ENCODE results near the gene POMT1.

Gene POMT1

GRCh38 chr9:131492070-131492469, 10.6 kb upstream of the POMT1 start:
- H3K4me3 ChIP-seq (ENCODE audit: low read depth, low read length): no peak overlapping the region
- in situ Hi-C loops (cut with HindIII; ENCODE audit: low sequenced_read_pairs): no loop called here
- TF ChIP-seq, protein P1, sequence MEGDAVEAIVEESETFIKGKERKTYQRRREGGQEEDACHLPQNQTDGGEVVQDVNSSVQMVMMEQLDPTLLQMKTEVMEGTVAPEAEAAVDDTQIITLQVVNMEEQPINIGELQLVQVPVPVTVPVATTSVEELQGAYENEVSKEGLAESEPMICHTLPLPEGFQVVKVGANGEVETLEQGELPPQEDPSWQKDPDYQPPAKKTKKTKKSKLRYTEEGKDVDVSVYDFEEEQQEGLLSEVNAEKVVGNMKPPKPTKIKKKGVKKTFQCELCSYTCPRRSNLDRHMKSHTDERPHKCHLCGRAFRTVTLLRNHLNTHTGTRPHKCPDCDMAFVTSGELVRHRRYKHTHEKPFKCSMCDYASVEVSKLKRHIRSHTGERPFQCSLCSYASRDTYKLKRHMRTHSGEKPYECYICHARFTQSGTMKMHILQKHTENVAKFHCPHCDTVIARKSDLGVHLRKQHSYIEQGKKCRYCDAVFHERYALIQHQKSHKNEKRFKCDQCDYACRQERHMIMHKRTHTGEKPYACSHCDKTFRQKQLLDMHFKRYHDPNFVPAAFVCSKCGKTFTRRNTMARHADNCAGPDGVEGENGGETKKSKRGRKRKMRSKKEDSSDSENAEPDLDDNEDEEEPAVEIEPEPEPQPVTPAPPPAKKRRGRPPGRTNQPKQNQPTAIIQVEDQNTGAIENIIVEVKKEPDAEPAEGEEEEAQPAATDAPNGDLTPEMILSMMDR (IDR thresholded peaks at IDR 0.05; ENCODE audit: low read depth, low read length, missing control alignments): no peak
- DNase-seq (ENCODE audit: low read depth): no peak

- DNase-seq (ENCODE audit: low read depth): no peak
- H3K4me3 ChIP-seq (ENCODE audit: low read depth, low read length): no peak overlapping the region
- in situ Hi-C loops (cut with HindIII; ENCODE audit: low sequenced_read_pairs): no loop called here
- TF ChIP-seq, protein P1 (IDR thresholded peaks at IDR 0.05; ENCODE audit: low read depth, low read length, missing control alignments): no peak
Observed at GRCh38 chr9:131494296-131494870, 8.3 kb upstream of the POMT1 start.

GRCh38 chr9:131495785-131496184, 6.9 kb upstream of the POMT1 start:
- TF ChIP-seq, protein P1 (IDR thresholded peaks at IDR 0.05; ENCODE audit: low read depth, low read length, missing control alignments): no peak
- no peak overlapping the region for H3K4me3 ChIP-seq (ENCODE audit: low read depth, low read length)
- in situ Hi-C loops (cut with HindIII; ENCODE audit: low sequenced_read_pairs): no loop called here
- no peak for DNase-seq (ENCODE audit: low read depth)

- TF ChIP-seq, protein P1 (IDR thresholded peaks at IDR 0.05; ENCODE audit: low read depth, low read length, missing control alignments): no peak
- in situ Hi-C loops (cut with HindIII; ENCODE audit: low sequenced_read_pairs): no loop called here
- DNase-seq (ENCODE audit: low read depth): no peak
- H3K4me3 ChIP-seq (ENCODE audit: low read depth, low read length): no peak overlapping the region
Observed at GRCh38 chr9:131496844-131497405, 5.8 kb upstream of the POMT1 start.

DNA sequence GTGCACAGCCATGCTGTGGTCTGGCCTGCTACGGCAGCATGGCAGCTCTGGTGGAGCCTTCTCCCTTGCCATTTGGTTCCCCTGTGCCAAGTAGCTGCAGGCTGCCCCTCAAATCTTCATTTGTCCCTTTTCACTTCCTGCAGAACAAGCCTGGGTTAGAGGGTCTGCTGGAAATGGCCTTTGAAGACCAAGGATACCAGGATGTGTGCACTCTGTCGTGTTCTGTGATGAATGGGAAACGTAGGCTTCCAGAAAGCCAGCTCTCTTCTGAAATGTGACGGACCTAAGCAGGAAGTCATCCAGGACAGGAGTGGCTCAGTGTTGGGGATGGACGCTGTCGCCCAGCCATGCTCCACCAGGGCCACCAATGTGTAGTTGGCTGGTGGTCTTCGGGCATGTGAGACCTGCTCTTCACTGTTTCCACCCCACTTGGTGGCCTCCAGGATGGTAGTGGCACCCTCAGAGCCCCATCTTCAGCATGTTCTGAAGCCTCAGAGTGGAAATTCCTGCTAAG, 3.4 kb upstream of the POMT1 start:
- H3K4me3 ChIP-seq (ENCODE audit: low read depth, low read length): no peak overlapping the region
- TF ChIP-seq, protein P1 (IDR thresholded peaks at IDR 0.05; ENCODE audit: low read depth, low read length, missing control alignments): no peak
- DNase-seq (ENCODE audit: low read depth): no peak
- in situ Hi-C loops (cut with HindIII; ENCODE audit: low sequenced_read_pairs): no loop called here

GRCh38 chr9:131500377-131500776, 2.3 kb upstream of the POMT1 start:
- no peak for DNase-seq (ENCODE audit: low read depth)
- in situ Hi-C loops (cut with HindIII; ENCODE audit: low sequenced_read_pairs): no loop called here
- H3K4me3 ChIP-seq (ENCODE audit: low read depth, low read length): no peak overlapping the region
- TF ChIP-seq, protein P1 (IDR thresholded peaks at IDR 0.05; ENCODE audit: low read depth, low read length, missing control alignments): no peak
